ENCODE results near the gene WDR36.
"Not testable (repeated sequence)": the region's sequence is repeated elsewhere in the genome, so short reads cannot be mapped to it uniquely, and the experiment has no call there.

WDR36 gene

DNA sequence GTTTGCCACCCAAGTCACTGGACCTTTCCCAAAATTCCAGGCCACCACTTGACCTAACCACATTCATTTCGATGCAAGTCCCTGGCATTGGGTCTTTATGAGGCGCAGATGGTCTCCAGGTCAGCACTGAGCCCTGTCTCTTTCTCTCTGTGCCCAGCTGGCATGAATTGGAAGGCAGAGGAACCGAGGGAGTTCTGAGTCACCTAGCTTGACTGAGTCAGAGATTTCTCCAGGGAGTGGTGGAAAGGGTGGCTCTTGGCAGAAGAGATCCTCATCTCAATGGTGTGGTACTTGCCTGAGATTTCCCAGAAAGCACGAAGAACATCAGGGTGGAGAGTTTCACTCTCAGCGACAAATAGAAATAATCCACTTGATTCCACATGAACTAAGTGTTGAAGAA lies 43.8 kb downstream of the WDR36 start:
- no peak for DNase-seq (ENCODE audit: low read depth in 2 of 2)

DNA sequence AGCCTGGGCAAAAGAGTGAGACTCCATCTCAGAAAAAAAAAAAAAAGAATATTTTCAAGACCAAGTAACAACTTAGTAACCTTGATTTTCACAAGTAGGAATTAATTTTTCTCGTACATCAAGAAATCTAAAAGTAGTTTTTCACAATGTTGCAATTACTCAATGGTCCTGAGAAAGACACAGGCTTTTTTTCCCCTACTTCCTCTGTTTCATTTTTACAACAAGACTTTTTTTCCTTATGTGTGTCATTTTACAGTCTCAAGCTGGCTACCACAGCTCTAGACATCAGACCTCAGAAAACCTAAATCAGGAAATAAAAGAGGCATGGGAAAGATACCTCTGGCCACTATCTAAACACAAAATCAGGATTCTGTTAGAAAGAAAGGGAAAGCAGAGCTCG lies 45.9 kb downstream of the WDR36 start:
- no peak for DNase-seq (ENCODE audit: low read depth in 2 of 2)

DNA sequence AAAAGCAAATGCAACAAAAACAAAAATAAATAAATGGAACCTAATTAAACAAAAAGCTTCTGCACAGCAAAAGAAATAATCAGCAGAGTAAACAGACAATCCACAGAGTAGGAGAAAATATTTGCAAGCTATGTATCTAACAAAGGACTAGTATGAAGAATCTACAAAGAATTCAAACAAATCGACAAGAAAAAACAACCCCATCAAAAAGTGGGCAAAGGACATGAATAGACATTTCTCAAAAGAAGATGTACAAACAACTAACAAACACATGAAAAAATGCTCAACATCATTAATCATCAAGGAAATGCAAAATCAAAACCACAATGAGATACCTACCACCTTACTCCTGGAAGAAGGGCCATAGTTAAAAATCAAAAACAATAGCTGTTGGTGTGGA lies 49.3 kb downstream of the WDR36 start:
- not testable (repeated sequence) for DNase-seq (ENCODE audit: low read depth in 2 of 2)

DNA sequence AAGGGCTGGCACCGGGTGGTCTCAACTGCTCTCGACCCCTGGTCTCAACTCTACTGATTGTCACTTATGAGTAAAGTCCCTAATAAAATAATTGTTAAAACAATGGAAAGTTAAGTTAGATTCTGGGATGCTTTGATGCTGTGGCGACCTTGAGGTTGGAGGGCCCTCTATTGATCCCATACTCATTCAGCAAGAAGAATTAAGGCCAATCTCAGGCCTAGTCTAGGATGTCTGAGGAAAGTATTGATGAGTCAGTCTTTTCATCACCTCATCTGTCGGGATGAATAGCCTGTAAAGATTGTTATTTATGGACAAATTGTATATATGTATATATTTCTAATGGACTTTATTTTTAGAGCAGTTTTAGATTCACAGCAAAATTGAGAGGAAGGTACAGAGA lies 50.8 kb downstream of the WDR36 start:
- DNase-seq (ENCODE audit: low read depth in 2 of 2): no peak

DNA sequence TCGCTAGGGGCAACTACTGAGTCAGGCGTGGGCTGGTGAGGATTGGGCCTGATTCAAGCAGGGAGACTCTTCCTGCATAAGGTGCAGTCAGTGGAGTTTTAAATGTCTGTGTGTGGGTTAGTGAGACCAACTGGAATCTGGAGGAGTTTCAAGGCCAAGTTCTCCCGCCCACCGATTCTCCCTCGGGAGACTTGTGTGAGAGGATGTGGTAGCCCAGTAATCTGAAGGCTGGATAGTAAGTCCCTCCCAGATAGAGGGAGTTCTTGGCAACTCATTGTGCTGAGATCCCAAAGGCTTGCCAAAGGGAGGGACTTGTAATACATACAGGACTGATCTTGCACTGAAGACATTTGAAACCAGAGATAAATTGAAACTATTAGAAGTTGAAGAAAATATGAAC lies 51.8 kb downstream of the WDR36 start:
- no peak for DNase-seq (ENCODE audit: low read depth in 2 of 2)

DNA sequence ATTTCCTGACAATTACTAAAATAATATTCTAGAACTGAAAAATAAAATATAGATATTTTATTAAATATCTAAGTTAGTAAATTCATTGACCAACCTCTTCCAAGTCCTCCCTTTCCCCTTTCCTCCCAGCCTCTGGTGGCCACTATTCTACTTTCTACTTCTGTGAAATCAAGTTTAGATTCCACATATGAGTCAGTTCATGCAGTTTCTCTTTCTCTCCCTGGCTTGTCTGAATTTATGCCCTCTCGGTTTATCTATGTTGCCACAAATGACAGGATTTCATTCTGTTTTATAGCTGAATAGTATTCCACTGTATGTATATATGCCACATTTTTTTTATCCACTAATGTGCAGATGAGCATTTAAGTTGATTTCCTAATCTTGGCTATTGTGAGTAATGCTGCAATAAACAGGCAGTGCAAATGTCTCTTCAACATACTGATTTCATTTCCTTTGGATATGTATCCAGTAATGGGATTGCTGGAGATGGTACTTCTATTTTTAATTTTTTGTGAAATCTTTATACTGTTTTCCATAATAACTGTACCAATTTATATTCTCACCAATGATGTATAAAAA lies 52.3 kb downstream of the WDR36 start:
- DNase-seq (ENCODE audit: low read depth in 2 of 2): no peak

DNA sequence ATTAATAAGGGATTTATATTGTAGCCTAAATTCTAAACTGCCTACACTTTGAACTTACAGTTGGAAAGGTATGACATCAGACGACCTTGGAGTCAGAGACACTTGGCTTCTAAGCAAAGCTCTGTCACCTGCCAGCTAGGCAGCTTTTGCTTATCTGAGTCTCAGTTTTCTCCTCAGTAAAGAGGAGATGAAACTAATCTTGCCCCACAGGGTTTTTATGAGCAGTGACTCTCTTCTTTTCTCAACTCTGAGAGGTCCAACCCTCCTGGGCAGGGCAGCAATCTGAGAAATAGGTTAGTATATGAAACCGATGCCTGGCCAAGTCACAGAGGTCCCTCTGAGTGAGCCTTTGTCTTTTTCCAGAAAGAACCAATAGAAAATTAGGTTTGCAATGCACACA lies 53.9 kb downstream of the WDR36 start:
- DNase-seq (ENCODE audit: low read depth in 2 of 2): no peak

DNA sequence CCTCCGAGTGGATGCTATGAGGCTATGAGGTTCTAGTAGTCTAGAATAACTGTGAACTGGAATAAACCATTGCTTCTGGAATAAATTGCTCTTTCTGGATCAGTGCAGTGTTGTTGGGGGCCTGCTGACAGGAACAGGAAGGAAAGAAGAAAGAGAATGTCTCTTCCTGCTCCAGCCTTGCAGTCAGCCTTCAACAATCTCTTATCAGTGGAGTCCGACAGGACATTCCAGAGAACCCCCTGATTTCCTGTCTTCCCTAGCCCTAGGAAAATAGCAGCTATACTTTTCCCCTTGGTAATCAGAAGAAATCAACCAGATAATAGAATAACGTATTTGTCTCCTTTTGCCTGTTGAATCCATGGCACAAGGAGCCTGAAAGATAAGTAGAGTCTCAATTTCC lies 55.4 kb downstream of the WDR36 start:
- DNase-seq (ENCODE audit: low read depth in 2 of 2): no peak

DNA sequence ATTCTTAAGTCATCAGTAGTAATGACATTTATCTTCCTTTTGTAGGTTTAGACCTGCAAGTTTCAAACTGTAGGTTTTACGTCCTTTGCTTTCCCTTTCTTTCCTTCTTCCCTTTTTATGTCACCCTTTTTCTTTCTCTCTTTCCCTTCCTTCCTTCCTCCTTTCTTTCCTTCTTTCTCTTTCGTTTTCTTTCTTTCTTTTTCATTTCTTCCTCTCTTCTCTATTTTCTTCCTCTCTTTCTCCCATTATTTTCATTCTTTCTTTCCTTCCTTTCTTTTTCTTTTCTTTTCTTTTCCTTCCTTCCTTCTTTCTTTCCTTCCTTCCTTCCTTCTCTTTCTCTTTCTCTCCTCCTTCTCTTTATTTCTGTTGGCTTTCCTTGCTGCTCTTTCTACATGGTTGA lies 59.9 kb downstream of the WDR36 start:
- no peak for DNase-seq (ENCODE audit: low read depth in 2 of 2)

DNA sequence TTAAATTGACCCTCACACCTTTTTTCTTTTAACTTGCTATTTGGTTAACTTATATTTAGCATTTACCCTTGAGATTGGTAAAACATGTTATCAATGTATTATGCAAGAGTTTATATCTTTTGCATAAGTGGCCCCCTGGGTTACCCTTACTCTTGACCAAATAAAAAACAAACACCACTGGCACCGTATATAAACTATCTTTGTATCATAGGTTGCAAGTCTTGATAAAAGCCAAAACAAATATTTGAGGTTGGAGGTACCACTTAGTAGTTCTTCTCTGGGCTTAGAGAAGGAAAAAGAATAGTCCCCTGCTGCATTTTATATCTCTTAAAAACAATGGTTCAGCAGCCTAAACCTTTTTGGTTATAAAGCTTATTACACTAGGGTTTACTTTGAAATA lies 61.3 kb downstream of the WDR36 start:
- DNase-seq (ENCODE audit: low read depth in 2 of 2): no peak

DNA sequence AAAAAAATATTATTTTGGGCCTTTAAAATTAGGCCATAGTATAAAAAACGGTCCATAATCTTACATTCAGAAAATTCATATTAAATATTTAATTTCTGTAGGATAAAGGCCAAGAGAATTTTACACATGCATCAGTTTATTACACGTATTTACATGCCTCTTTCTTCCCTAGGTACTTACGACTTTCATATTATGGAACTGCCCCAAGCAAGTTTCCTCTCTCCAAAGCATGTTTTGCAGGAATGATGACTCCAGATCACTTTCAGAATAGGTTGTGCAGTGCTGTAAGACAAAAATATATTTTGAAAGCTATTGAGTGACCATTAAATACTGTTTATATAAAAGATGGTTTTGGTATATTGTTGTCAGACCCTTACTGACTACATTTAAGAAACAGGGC lies 61.8 kb downstream of the WDR36 start:
- no peak for DNase-seq (ENCODE audit: low read depth in 2 of 2)

DNA sequence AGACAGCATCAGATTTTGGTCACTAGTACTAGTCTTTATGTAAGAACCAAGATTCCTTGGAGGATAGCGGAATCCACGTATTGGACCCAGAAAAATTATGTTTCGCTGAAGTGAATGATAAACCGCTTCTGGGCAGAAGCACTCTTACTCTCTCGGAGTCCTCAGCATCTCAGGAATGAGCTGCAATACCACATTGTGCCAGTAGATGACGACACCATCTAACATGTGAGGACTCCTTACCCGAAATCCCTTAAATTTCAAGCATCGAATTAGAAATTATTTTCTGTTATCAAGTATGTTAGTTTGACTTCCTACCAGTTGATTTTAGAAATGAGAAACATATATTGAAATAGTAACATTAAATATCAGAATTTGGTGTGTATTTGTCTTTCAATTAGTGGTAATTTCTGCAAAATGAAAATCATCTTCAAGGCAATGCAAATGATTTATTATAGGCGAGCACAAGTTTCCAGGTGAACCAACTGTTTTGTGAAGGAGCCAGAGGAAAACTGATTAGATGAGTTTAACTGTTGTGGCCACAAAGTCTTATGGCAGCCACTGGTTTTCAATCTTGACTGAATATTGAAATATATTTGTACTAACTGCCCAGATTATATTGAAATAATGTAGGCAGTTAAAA lies 66.1 kb downstream of the WDR36 start:
- peak; percentile 55 to 57 for DNase-seq (ENCODE audit: low read depth in 2 of 2)

DNA sequence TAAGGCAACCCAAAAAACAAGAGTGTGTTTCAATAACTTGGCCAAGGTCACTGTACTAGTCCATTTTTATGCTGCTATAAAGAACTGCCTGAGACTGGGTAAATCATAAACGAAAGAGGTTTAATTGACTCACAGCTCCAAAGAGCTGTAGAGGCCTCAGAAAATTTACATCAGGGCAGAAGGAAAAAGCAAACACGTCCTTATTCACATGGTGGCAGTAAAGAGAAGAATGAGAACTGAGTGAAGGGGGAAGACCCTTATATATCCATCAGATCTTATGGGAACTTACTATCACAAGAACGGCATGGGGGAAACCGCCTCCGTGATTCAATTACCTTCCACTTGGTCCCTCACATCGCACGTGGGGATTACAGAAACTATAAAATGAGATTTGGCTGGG lies 67.7 kb downstream of the WDR36 start:
- no peak for DNase-seq (ENCODE audit: low read depth in 2 of 2)

DNA sequence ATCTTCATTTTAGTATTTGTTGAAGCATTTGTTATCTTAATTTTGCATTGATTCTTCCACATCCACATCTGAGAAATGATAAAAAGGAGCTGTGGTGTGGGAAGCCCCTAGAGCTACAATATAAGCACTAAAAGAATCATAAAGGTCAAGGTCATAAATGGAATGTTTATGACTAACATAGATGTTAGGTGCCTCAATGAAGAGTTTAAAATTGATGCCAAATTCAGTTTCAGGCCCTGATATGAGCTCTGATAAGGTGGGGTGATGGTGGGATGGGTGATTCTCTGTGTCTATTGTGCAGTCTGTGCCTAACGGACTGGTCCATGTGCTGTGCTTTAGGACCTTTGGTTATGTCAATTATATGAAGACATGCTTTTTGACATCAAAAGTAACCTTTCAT lies 70.9 kb downstream of the WDR36 start:
- no peak for DNase-seq (ENCODE audit: low read depth in 2 of 2)

DNA sequence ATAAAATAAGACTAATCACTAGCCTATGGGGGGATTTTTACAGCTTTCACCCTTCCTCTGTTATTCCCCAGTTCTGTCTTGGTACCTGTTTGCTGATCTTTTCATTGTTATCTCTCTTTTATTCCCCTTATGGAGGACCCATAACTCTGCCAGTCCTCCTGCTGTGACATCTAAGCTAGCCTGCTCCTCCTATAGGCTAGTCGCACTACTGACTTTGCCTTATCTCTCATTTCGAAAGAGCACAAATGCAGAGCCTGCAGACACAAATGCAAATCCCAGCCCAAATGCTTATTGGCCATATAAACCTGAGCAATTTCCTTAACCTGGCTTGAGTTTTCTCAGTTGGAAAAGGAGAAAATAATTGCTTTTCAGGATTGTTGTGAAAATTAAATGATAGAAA lies 72.9 kb downstream of the WDR36 start:
- no peak for DNase-seq (ENCODE audit: low read depth in 2 of 2)

DNA sequence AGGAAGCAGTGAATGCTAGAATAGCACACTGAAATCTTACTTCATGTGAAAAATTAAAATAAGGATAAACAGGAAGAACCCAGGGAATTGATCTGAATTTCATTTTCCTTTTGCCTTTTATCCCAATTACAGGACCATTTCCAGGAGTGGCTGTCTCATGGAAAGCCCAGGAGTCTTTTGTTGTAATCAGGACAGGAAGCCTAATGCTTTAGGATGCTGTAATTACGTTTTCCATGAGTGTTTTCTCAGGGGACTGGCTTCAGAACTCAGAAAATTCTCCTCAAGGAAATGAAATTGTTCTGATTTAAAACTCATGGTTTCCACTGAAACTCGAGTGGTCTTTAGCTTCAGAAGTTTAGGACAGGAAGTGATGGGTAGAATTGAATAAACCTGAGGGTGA lies 75.4 kb downstream of the WDR36 start:
- DNase-seq (ENCODE audit: low read depth in 2 of 2): no peak

DNA sequence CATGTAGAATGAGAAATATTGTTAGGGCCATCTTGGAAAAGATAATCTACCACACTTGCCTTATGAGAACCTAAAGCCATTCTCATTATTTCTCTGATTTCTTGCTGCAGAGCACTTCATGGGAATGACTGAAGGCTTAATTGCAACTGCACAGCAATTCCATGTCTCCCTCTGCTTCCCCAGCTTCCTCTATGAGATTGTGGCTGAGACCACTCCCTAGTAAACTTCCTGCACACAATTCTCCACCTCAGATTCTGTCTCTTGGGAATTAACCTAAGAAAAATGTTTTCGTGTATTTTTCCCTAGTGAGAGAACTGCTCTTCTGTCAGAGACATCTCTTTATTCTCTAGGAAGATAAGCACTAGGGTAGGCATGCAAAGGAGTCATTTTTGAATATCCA lies 76.5 kb downstream of the WDR36 start:
- no peak for DNase-seq (ENCODE audit: low read depth in 2 of 2)

DNA sequence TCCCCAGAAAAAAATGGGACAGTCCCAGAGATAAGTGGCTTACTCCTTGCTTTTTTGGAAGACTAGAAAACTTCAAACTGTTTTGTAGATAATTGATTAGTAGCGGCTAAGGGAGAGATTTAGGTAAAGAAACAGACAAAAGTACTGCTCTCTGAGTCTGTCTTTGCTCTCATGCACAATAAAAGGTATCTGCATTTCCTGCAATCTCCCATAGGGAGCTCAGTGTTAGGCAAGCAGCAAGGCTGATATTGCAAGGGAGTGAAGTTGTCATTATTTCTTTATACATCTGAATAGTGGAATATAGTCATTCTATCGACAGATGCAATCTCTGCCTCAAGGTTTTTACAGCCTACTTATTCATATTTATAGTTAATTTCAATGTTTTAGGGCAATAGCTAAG lies 77.1 kb downstream of the WDR36 start:
- no peak for DNase-seq (ENCODE audit: low read depth in 2 of 2)

DNA sequence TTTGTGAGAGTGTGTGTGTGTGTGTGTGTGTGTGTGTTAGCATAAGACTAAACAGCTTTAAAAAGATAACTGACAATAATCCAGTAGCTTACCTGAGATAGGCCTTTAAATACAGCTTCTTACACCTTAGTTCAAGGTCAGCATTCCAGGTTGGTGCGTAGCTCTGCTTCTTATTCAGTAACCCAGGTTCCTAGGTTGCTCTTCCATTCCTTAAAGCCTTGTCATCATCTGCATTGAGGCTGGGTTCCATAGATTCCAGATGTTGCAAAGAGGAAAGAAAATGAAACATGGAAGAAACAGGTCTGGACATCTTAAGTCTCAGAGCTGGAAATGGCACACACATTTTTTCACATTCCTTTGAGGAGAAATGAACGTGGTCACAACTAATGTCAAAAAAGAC lies 78.1 kb downstream of the WDR36 start:
- no peak for DNase-seq (ENCODE audit: low read depth in 2 of 2)

DNA sequence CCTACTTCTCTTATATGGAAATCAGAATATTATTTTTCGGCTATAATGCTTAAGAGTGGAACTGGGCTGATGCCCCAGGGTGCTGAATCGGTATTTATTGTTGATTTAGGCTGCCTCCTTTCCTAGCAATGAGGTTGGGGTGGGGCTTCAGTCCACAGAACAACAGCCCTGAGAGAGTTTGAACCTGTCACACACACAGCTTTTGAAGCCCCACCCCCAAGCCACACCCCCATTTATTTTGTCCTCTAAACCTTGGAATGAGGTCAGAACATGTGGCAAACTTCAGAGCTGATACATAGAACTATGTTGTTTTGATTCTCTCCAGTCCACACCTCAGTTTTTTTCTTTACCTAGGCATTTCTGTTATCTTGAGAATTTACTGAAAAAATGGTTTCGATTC lies 80.4 kb downstream of the WDR36 start:
- no peak for DNase-seq (ENCODE audit: low read depth in 2 of 2)

DNA sequence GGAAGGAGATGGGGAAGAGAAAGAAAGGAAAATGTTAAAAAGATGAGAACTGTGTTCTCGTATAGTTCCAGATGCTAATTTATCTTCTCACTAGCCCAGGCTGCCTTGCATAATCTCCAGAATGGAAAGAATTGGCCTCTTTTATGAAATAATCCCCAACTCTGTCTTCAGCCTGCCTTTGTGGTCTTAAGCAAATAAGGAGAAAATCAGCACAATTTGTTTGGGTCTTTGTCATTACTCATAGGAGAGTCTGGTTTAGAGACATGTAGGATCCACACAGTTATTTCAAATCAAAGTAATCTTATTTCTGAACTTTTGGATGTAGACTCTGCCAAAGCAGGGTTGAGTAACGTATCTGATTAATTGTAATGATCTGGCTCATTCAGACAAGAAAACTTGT lies 81.3 kb downstream of the WDR36 start:
- no peak for DNase-seq (ENCODE audit: low read depth in 2 of 2)
